ENCODE data around the gene CCDC187.

CCDC187 gene

GRCh38 chr9:136311051-136312008 is 7.4 kb upstream of the CCDC187 start:
- DNase-seq (ENCODE audit: low spot score): no peak

DNA sequence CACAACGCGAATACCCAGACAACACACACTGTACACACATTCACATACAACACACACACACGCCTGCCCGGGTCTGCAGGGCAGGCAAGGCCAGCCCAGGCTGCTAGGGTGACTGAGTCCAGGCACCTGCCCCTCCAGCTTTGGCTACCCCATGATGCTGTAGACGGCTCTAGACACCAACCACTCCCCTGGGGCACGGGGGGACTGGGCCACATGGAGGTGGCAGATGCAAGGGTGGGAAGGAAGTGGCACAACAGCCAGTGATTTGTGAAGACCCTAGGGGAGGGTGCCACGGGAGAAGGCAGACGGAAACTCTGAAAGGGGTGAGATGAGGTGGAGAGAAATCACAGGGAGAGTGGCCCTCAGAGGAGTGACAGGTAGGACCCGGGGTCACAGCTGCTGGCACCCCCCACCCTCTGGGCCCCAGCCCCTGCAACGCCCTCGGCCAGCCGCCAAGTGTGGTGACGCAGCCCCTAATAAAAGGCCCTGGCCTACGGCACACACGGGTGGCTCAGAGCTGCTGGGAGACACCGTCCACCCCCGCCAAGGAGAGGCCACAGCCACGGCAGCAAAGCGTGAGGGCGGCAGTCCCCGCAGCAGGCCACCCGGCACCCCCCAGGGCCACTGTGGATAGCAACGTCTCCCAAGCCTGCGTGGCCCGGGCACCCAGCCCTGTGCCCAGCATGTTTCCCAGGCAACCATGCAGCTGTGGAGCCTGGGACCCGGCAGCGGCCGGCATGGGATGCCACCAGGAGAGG is 6.6 kb upstream of the CCDC187 start:
- no peak for DNase-seq (ENCODE audit: low spot score)

- no peak for DNase-seq (ENCODE audit: low spot score)
These were observed 5.9 kb upstream of the CCDC187 start for GRCh38 chr9:136309806-136310220.

DNA sequence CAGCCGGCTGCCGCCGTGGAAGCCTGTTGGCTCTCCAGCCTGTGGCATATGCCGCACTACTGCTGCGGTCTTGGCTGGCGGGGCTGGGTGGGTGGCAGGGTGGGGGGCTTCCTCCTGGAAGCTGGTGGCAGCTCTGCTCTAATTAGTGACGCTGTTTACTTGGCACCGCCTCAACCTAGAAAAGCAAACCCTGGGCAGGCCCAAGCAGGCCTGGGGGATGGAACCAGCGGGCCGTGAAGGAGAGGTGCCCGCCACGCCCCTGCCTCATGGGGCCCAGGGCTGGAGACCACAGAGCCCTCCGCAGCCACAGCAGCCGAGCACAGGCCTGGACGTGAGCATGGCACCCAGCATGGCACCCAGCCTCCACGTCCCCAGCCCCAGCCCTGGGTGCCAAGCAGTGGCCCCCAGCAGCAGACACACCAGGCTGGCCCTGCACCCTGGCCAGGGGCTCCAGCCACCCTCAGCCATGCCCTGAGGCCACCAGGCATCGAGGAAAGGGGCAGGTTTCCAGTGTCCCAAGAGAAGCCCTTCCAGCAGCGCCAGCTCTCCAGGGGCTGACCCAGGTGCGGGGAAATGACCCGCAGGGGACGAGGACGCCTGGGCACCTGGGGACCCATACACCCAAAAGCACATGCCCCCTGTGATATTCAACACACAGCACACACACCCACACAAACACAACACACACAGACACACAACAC is 5.4 kb upstream of the CCDC187 start:
- DNase-seq (ENCODE audit: low spot score): no peak

GRCh38 chr9:136308702-136309053 is 4.8 kb upstream of the CCDC187 start:
- DNase-seq (ENCODE audit: low spot score): no peak

GRCh38 chr9:136308006-136308701 is 4.3 kb upstream of the CCDC187 start:
- no peak for DNase-seq (ENCODE audit: low spot score)

GRCh38 chr9:136307215-136307750 is 3.4 kb upstream of the CCDC187 start:
- no peak for DNase-seq (ENCODE audit: low spot score)

GRCh38 chr9:136306211-136307208 is 2.6 kb upstream of the CCDC187 start:
- DNase-seq (ENCODE audit: low spot score): no peak

DNA sequence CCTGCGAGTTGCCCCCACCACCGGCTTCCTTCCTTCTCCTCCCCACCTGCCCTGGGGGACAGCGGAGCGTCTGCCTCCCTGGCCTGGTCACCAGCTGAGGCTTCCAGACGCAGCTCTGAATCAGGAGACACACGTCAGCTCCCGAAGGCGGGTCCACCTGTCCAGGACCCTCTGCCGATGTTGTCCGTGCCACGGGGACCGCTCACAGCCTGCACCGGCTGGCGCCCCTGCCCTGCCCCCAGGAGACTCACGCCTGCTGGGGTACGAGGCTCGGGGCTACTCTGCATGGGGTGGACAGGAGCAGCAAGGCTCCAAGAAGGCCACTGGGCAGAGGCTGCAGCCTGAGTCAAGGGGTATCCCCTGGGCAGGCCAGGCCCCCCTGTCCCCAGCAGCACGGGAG is 1.9 kb upstream of the CCDC187 start:
- no peak for DNase-seq (ENCODE audit: low spot score)

GRCh38 chr9:136304981-136305380 is 1.1 kb upstream of the CCDC187 start:
- DNase-seq (ENCODE audit: low spot score): no peak

GRCh38 chr9:136304456-136304855 is 562 bp upstream of the CCDC187 start:
- no peak for DNase-seq (ENCODE audit: low spot score)

DNA sequence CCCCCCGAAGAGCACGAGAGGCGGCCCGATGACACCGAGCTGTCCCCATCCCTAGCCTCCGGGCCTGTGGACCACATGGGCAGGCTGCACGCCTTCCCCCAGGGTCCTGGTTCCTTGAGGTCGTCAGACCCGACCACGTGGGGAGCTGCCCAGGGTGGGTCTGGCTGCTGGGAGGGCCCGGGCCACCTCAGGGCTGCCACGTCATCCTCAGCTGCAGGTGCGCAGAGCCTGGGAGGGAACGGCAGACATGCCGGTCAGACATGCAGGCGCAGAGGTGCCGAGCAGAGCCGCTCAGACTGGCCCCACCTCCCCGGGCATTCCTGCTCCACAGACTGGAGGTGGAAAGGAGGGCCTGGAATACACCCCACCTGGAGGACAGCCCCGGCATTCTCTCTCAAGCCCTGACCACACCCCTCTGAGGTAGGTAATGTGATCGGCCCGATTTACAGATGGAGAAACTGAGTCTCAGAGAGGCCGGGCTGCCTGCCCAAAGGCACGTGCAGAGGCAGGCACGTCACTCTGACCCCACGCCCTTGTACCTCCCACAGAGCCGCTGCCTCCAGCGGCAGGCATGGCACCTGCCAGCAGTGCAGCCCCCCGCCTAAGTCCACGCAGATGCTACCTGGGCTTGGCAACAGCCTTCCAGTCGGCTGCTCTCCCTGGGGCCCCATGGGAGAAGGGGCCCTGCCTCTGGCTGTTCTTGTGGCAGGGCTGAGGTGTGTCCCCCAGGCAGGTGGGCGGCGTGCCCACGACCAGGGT is 649 bp downstream of the CCDC187 start:
- no peak for DNase-seq (ENCODE audit: low spot score)

DNA sequence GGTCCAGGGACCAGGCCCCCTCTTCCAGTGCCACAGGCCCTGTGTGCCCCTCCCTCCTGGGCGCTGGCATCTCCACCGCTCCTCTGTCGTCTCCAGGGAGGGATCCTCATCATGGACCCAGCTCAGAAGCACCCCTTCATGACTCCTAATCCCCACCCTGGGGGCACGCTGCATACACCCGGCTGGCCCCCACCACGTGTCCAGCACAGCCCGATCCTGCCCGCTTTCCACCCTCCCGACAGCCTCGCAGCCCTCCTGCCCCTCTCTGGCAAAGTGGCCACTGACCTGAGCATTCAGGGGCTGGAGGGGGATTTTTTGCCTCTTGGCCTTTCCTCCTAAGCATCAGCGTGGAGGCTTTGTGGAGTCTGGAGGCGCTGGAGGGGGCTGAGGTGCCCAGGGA is 1.4 kb downstream of the CCDC187 start:
- no peak for DNase-seq (ENCODE audit: low spot score)

DNA sequence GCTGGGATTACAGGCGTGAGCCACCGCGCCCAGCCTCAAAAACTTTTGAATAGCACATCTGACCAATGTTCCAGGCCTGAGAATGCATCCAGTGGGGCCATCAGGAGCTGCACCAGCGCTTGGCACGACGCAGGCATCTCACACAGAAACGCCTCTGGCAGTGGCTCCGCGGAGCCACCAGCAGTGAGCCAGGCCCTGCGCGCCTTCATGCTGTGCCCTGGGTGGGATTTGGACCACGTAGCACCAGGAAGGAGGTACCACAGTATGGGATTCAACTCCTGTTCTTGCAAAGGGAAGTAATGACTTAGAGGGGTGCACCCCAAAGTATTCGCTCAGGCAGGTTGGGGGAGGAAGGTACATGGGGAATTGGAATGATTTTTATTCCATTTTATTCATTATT is 3.0 kb downstream of the CCDC187 start:
- no peak for DNase-seq (ENCODE audit: low spot score)

- no peak for DNase-seq (ENCODE audit: low spot score)
These were observed 3.8 kb downstream of the CCDC187 start for GRCh38 chr9:136300016-136300545.

DNA sequence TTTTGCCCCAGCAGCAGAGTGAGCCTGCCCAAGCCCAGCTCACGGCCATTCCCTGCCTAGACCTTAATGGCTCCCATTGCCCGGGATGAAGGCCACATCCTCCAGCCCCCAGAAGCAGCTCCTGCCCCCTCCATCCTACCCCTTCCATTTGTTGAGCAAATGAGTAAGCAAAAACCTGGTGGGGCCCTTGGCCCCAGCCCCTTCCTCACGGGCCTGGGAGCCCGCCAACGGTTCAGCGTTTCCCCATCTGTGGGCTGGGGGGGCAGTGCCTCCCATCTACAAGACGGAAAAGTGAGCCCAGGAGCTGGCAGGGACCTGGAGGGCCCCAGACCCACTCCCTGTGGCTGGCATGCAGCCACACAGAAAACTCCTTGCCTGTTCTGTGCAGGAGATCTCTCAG is 4.4 kb downstream of the CCDC187 start:
- DNase-seq (ENCODE audit: low spot score): no peak

GRCh38 chr9:136299116-136299515 is 4.8 kb downstream of the CCDC187 start:
- no peak for DNase-seq (ENCODE audit: low spot score)

DNA sequence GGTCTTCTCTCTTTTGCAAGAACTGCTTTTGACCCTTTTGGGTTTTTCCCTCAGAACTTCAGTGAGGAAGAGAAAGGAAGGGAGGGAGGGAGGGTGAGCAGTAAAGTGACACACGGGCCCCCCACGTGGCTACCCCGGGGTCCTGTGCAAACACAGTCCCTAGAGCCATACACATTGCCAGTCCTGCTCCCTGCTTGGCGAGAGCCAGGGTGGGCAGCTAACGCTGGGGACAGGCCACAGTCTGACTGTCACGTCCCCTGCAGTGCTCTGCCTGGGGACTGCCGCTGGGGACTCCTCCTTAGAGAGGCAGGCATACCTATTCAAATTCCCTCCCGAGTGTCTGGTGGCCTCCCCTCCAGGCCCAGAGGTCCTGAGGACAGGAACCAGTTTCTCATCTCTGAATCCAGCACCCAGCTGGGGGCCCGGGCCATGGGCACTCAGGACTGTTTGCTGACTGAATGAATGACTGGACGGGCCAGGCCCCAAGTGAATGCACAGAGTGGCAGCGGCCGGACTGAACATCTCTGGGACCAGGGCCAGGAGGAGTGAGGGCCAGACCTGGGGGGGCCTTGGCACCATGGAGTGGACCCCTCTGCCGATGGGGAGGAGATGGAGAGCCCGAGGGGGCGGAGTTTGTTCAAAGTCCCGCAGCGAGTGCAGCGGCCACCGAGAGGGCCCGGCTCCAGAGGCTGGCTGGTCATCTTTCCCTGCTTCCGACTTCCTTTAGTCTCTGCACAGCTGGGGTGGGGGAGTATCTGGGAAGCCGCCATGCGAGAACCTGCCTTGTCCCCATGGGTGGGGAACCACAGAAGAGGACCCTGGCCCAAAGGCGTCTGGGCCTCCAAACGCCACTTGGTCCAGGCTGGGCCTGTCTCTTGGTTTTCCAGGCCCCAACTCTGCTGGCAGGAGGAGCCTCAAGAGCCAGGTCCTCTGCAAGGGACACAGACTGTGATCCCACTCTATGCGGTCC is 5.8 kb downstream of the CCDC187 start:
- no peak for DNase-seq (ENCODE audit: low spot score)
